ACC112 (cell line): ENCODE data around the gene TLR3.
"Not testable (repeated sequence)": the region's sequence is repeated elsewhere in the genome, so short reads cannot be mapped to it uniquely, and the experiment has no call there.

Source experiments
- H2AFZ ChIP-seq: fragments of 200-600 bp; sonication (generic); one replicate; pipeline ENCODE4 v1.6.0; 2017; ENCODE audit warnings: antibody characterized with exemption, low read length; ENCODE audit not compliant: unreplicated experiment
- H3K27ac ChIP-seq: fragments of 200-600 bp; sonication (generic); 2 replicates; pipeline ENCODE4 v1.5.1; 2014; ENCODE audit warnings: low read depth, mild to moderate bottlenecking, antibody characterized with exemption, low read length, moderate library complexity
- H3K27me3 ChIP-seq: fragments of 200-600 bp; sonication (generic); 2 replicates; pipeline ENCODE4 v1.6.1; 2014; ENCODE audit warnings: mild to moderate bottlenecking, antibody characterized with exemption, low read length, moderate library complexity, mixed read lengths; ENCODE audit not compliant: insufficient read depth
- H3K36me3 ChIP-seq: fragments of 200-600 bp; sonication (generic); 2 replicates; pipeline ENCODE4 v1.6.1; 2016; ENCODE audit warnings: mild to moderate bottlenecking, antibody characterized with exemption, low read length, moderate library complexity, mixed read lengths; ENCODE audit not compliant: insufficient read depth
- H3K4me1 ChIP-seq: fragments of 200-600 bp; sonication (generic); one replicate; pipeline ENCODE4 v1.6.1; 2016; ENCODE audit warnings: low read length, mixed read lengths; ENCODE audit not compliant: insufficient read depth, unreplicated experiment, control insufficient read depth
- H3K4me3 ChIP-seq: fragments of 200-600 bp; sonication (generic); 2 replicates; pipeline ENCODE4 v1.5.1; 2014; ENCODE audit warnings: mild to moderate bottlenecking, low read depth, low read length
- H3K79me2 ChIP-seq: fragments of 200-600 bp; sonication (generic); one replicate; pipeline ENCODE4 v1.6.0; 2016; ENCODE audit warnings: low read length; ENCODE audit not compliant: control insufficient read depth, unreplicated experiment, insufficient read depth

TLR3 gene

DNA sequence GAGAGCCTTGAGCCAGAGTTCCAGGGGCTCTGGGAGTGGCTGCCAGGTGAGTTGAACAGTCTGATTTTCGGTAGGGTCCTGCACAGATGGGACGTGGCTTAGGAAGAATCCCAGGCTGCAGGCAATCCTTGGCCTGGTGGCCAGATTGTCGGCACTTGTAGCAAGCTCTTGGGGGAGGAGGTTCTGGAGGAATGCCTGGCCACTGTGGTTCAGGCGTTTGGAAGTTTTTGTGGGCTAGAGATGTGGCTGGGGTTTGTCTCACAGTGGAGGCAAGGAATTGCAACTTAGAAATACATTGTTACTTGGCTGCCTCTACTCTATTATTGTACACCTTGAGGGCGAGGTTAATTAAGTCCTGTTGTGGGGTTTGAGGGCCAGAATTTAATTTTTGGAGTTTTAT is 21.5 kb upstream of the TLR3 start:
- not testable (repeated sequence) for H3K27ac ChIP-seq, H3K4me3 ChIP-seq, H3K4me1 ChIP-seq

DNA sequence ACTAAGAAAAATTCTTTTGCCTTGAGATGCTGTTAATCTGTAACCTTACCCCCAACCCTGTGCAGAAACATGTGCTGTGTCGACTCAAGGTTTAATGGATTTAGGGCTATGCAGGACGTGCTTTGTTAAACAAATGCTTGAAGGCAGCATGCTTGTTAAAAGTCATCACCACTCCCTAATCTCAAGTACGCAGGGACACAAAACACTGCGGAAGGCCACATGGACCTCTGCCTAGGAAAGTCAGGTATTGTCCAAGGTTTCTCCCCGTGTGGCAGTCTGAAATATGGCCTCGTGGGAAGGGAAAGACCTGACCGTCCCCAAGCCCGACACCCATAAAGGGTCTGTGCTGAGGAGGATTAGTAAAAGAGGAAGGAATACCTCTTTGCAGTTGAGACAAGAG is 18.8 kb upstream of the TLR3 start:
- not testable (repeated sequence) for H3K4me3 ChIP-seq, H3K4me1 ChIP-seq, H3K27ac ChIP-seq, H3K79me2 ChIP-seq, H3K36me3 ChIP-seq, H3K27me3 ChIP-seq, H2AFZ ChIP-seq

More for the DNA sequence above, 21.5 kb upstream of the TLR3 start:
- H3K27me3 ChIP-seq, H3K79me2 ChIP-seq, H2AFZ ChIP-seq, H3K36me3 ChIP-seq: not testable (repeated sequence)

DNA sequence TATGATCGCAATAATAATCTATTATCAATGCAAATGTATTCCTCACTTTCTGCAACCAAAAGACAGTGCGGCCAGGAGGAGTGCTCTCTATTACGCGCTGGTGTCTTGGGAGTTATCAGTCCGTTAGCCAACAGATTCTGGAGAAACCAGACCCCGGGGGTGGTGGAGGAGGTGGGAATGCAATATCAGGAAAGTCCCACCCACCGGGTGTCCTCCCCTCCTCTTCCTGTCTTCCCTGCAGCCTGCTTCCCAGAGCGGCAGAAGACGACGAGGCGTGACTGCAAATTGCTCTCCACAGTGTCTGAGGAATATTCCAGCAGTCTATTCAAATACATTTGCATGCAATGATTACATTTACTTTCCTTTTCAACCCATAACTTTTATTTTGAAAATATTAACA is 17.9 kb upstream of the TLR3 start:
- Histone ChIP-seq H3K36me3 (no peaks in the 10 kb centered on the region), H3K79me2 (no peaks in the 10 kb centered on the region), H3K27me3 (0 out of 2 replicates have a peak, but pooled peaks cover 6% of the 10 kb centered on the region), H2AFZ (no peak overlapping the region), H3K4me1 (no peaks in the 10 kb centered on the region), H3K27ac (no peak overlapping the region), H3K4me3 (no peak overlapping the region)

DNA sequence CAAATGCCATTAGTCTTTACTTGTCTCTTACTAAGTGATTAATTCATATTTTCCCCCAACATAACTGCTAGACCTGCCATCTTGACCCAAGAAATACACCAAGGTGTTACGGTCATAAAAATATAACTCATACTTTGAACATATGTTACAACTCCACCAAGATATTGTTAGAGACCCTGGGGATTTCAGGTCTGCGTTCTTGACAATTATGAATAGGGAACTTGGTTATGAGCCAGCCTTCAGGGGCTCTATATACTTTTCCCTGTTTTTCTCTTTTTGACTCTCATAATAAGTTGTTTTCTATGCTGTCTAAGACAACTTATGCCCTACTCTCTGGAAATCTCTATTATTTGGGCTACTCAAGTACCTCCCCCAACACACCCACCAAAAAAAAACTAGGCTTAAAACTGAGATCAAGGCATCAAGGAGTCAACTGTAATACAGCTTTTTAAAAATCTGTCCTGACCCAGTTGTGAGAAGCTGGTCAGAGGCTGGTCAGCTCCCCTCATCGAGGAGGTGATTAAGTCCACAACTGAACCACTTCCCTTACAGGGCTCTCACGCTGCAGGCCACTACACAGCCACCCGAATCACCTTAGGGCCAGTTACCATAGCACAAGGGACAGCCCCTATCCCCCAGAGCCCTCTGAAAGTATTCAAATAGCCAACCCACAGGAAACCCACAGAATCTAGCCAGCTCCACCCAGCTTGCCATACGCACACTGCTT is 10.5 kb upstream of the TLR3 start:
- H3K4me3 ChIP-seq: no peak overlapping the region
- H3K36me3 ChIP-seq: no peaks in the 10 kb centered on the region
- H3K79me2 ChIP-seq: no peaks in the 10 kb centered on the region
- H3K27me3 ChIP-seq: no peaks in the 10 kb centered on the region
- H3K4me1 ChIP-seq: no peaks in the 10 kb centered on the region
- no peak overlapping the region for H2AFZ ChIP-seq
- H3K27ac ChIP-seq: no peak overlapping the region

DNA sequence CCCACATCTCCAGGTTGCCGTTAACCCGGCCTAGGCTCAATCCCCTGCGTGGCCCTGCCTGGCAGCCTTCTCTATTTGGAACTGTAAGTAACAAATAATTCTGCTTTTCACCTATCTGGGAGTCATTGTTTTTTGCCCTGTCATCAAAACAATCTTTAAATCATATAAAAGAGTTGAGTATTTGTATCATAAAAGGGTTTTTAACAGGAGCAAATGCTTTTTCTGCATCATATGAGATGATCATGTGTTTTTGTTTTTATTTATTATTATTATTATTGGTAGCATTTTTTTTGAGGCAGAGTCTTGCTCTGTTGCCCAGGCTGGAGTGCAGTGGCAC is 10.0 kb upstream of the TLR3 start:
- Histone ChIP-seq H3K27ac (no peak overlapping the region), H2AFZ (no peak overlapping the region), H3K36me3 (no peaks in the 10 kb centered on the region), H3K27me3 (no peaks in the 10 kb centered on the region), H3K4me3 (no peak overlapping the region), H3K79me2 (no peaks in the 10 kb centered on the region), H3K4me1 (no peaks in the 10 kb centered on the region)

DNA sequence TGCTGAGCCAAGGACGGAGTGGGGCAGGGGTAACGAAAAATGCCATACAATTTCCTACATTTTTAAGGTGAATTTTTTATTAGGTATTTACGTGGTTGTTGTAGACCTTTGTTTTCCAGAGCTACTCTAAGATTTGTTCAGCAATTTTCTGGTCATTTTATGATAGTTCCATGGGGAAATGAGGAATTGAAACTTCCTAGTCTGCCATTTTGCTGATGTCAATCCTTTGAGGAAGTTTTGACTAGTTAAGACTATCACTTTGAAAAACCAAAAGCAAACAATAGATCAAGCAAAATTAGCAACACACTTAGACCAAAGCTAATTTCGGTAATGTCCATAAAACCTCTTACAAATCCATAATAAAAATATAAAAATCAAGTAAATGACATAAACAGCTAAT is 7.0 kb upstream of the TLR3 start:
- no peak overlapping the region for H3K27ac ChIP-seq
- no peaks in the 10 kb centered on the region for H3K36me3 ChIP-seq
- H3K27me3 ChIP-seq: no peaks in the 10 kb centered on the region
- H3K4me3 ChIP-seq: no peak overlapping the region
- H2AFZ ChIP-seq: no peak overlapping the region
- no peaks in the 10 kb centered on the region for H3K79me2 ChIP-seq
- no peaks in the 10 kb centered on the region for H3K4me1 ChIP-seq

DNA sequence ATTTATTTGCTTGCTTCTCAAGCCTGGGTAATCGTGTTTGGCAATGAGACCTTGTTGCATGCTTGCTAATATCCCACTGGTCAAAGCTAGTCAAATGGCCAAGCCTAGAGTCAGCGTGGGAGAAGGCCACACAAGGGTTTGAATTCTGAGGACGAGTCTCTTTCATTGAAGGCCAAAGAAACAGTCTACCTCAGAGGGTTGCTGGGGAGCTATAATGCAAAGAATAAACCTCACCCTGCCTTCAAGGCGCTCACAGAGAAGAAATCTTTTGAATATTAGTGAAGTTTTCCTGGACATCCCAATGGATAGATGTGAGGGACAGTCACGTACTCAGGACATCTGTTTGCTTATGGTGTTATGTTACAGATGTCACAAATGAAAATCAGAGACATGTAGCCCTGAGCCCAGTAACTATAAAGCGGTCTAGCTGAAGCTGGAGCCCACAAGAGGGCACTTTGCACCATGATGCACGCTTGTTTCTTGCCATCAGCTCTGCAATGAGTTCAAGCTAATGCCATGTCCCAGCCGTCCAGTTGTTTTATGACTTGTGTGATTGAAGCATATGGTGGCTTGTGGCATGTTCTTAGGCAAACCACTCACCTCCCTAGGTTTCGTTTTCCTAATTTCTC is 1.1 kb upstream of the TLR3 start:
- no peaks in the 10 kb centered on the region for H3K27me3 ChIP-seq
- H3K79me2 ChIP-seq: no peaks in the 10 kb centered on the region
- H3K36me3 ChIP-seq: no peaks in the 10 kb centered on the region
- peak overlapping the region; percentile 91 for H3K4me3 ChIP-seq
- H3K4me1 ChIP-seq: no peaks in the 10 kb centered on the region
- H2AFZ ChIP-seq: peak overlapping the region; percentile 96
- H3K27ac ChIP-seq: no peak overlapping the region

DNA sequence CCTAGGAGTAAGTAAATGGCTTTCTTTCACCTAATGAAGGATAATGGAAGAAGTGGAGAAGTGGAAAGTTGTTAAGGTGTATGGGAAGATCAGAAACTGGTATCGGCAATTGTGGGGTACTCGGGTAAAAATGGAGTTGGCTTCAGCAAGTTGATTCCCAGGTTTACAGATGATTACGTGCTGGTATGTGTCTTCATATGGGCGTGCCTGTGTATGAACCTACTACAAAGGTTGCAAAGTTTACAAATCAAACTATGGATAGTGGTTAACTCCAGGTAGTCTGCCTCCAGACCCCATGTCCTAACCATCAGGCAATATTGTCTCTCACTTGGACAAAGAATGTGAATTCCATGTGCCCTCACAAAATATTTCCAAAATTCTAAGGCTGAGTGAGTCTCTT is 773 bp downstream of the TLR3 start:
- no peak overlapping the region for H3K27ac ChIP-seq
- H3K4me3 ChIP-seq: peak overlapping the region; percentile 91
- H3K36me3 ChIP-seq: no peaks in the 10 kb centered on the region
- H3K4me1 ChIP-seq: no peaks in the 10 kb centered on the region
- no peaks in the 10 kb centered on the region for H3K27me3 ChIP-seq
- peak overlapping the region; percentile 96 for H2AFZ ChIP-seq
- H3K79me2 ChIP-seq: no peaks in the 10 kb centered on the region

DNA sequence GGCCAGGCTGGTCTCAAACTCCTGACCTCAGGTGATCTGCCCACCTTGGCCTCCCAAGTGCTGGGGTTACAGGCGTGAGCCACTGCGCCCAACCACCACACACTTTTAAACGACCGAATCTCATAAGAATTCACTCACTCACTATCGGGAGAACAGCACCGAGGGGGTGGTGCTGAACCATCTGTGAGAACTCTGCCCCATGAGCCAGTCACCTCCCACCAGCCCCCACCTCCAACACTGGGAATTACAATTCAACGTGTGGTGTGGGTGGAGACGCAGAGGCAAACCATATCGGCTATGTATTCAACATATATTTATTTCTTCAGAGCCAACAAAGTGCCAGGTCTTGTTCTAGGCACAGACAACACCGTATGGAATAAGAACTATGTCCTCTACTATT is 3.6 kb downstream of the TLR3 start:
- H3K27me3 ChIP-seq: no peaks in the 10 kb centered on the region
- H3K4me1 ChIP-seq: no peaks in the 10 kb centered on the region
- H3K4me3 ChIP-seq: no peak overlapping the region
- H3K79me2 ChIP-seq: no peaks in the 10 kb centered on the region
- H3K27ac ChIP-seq: no peak overlapping the region
- H2AFZ ChIP-seq: no peak overlapping the region
- no peaks in the 10 kb centered on the region for H3K36me3 ChIP-seq

DNA sequence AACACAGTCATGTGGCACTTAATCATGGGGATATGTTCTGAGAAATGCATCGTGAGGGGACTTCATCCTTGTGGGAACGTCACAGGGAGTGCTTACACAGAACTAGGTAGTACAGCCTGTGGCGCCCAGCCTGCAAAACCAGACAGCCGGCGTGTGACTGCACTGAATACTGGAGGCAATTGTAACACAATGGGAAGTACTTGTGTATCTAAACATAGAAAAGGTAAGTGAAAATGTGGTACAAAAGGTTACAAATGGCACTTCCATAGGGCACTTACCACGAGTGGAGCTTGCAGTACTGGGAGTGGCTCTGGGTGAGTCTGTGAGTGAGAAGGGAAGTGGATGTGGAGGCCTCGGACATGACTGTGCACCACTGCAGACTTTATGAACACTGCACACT is 5.2 kb downstream of the TLR3 start:
- Histone ChIP-seq H2AFZ (no peak overlapping the region), H3K4me3 (no peak overlapping the region), H3K79me2 (no peaks in the 10 kb centered on the region), H3K27ac (no peak overlapping the region), H3K36me3 (no peaks in the 10 kb centered on the region), H3K4me1 (no peaks in the 10 kb centered on the region), H3K27me3 (no peaks in the 10 kb centered on the region)

DNA sequence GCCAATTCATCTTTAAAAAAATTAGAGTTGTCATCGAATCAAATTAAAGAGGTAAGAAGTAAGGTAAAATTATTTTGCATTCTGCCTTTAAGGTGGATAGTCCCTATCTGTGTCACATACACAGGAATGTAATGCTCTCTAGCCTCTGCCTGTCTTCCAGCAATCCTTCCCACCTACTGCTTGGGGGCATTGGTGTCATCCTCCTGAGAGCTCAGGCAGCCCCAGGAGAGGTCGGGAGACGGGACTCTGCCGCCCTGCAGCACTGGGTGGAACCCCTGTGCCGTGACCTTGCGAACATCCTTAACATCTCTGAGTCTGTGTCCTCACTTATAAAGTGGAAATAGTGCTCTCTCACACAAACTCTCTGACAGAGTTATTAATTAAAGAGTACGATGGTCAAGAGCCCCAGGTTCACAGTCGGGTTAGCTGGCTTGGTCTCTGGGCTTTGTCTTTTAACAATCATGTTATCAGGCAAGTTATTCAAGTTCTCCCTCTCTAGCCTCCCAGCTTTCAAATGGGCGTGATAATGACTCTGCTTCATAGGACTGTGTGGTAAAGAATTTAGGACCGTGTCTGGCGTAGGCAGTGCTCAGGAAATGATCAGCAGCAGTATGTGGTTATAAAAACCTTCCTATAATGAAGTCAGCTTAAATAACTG is 10.2 kb downstream of the TLR3 start:
- Histone ChIP-seq H3K27me3 (no peaks in the 10 kb centered on the region), H3K36me3 (0 out of 2 replicates have a peak, but pooled peaks cover 12% of the 10 kb centered on the region), H3K27ac (no peak overlapping the region), H3K79me2 (no peaks in the 10 kb centered on the region), H3K4me3 (no peak overlapping the region), H2AFZ (no peak overlapping the region), H3K4me1 (no peaks in the 10 kb centered on the region)
